ENCODE data around the gene NT5C2. TPM values are rescaled to one million over a fixed set of nuclear protein-coding genes. Genes with fewer than 3 reads are reported as not detected.
"Not testable (repeated sequence)": the region's sequence is repeated elsewhere in the genome, so short reads cannot be mapped to it uniquely, and the experiment has no call there.

Gene NT5C2
- total RNA-seq, 2 experiments from 2014 or later: 60.8 to 62.0 TPM

DNA sequence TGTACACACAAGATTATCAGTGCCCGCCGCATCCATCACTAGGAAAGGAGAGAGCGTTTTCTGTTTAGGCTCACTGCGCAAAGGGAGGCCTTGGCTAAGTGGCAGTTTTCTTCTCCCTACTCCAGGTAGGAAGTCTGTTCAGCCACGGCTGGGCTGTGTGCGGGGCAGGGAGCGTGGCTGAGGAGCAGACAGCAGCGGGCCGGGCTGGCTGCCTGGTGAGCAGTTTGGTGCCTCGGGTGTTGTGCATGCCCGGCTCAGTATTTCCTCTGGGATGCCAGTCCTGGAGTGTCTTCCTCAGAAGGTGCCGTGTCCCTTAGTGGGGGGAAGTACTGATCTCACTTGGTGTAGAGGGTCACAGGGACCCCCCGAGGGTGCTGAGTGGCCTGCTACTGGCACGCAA lies 114.4 kb downstream of the NT5C2 start:
- POLR2A ChIA-PET: no interaction called here
- no peak overlapping the region for H3K27ac Mint-ChIP-seq
- ATAC-seq: no peak

GRCh38 chr10:103078309-103078615 lies 114.8 kb downstream of the NT5C2 start:
- ATAC-seq (no peak), DNase-seq (no peak)
- Mint-ChIP-seq H3K4me1 (ENCODE audit: low read depth) (no peaks in the 10 kb centered on the region), H3K9me3 (ENCODE audit: insufficient read depth) (no peaks in the 10 kb centered on the region), H3K36me3 (ENCODE audit: low read depth) (no peaks in the 10 kb centered on the region), H3K27ac (no peak overlapping the region), H3K27me3 (ENCODE audit: low read depth) (no peaks in the 10 kb centered on the region), H3K4me3 (no peak overlapping the region)
- ChIA-PET POLR2A (no interaction called here), CTCF (interaction anchor here (1.0 to 3.0 kb wide), 4 partner anchors 8 to 177 kb away, joined by 3 to 8 read pairs (median 4); partner anchors contain the start of gene RPEL1)

More for the DNA sequence above, 114.4 kb downstream of the NT5C2 start:
- DNase-seq: no peak
- Mint-ChIP-seq H3K4me3 (no peak overlapping the region), H3K27me3 (ENCODE audit: low read depth) (no peaks in the 10 kb centered on the region), H3K36me3 (ENCODE audit: low read depth) (no peaks in the 10 kb centered on the region), H3K4me1 (ENCODE audit: low read depth) (no peaks in the 10 kb centered on the region), H3K9me3 (ENCODE audit: insufficient read depth) (no peaks in the 10 kb centered on the region)
- CTCF ChIA-PET: interaction anchor here (0.9 to 1.9 kb wide), 4 partner anchors 9 to 177 kb away, joined by 3 to 5 read pairs (median 3); no protein-coding TSS in a partner anchor

DNA sequence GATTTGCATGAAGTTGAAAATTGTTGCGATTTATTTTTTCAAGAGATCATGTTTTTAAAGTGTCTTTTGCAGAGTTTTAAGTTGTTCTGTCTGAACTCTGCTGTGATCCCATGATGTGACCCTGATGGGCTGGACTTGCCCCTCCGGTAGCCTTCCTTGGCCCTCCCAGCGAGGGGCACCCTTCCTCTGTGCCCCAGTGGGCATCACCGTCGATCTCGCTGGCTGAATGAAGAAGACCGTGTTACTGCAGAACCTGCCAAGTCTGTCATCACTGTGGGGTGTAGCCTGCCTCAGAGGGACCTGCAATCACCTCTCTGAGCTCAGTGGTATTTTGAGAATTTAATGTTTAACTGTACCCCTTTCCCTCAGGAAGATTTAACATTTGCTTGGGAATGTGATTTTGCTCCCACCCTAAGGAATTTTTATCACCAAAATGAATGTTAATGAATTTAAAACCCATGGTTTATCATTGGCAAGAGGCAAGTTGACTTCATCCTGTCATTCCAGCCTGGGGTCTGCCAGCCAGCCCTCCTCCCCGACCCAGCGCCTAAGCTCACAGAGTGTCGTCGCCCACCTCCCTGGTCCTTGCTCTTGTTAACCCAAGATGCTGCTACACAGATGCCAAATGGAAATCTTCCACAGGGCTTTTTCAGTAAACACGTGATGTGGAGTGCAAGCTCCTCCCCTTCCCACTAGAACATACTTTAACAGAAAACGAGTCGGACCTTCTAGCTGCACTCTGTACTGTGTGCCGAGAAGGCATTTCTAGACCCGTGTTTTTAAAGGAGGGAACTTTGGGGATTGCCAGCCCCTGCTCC lies 115.4 kb downstream of the NT5C2 start:
- H3K4me3 Mint-ChIP-seq: no peak overlapping the region
- no peaks in the 10 kb centered on the region for H3K36me3 Mint-ChIP-seq (ENCODE audit: low read depth)
- H3K27ac Mint-ChIP-seq: no peak overlapping the region
- H3K4me1 Mint-ChIP-seq (ENCODE audit: low read depth): no peaks in the 10 kb centered on the region
- H3K9me3 Mint-ChIP-seq (ENCODE audit: insufficient read depth): no peaks in the 10 kb centered on the region
- POLR2A ChIA-PET: no interaction called here
- no peak for DNase-seq
- no peaks in the 10 kb centered on the region for H3K27me3 Mint-ChIP-seq (ENCODE audit: low read depth)
- no peak for ATAC-seq
- CTCF ChIA-PET: interaction anchor here (1.0 to 3.0 kb wide), 2 partner anchors 167 to 176 kb away, joined by 3 to 8 read pairs; partner anchors contain the start of gene RPEL1

GRCh38 chr10:103077020-103077419 lies 116.1 kb downstream of the NT5C2 start:
- DNase-seq: no peak
- no peak overlapping the region for H3K4me3 Mint-ChIP-seq
- ChIA-PET CTCF (interaction anchor here (3.0 kb wide), 1 partner anchor 168 kb away, joined by 8 read pairs; the partner anchor contains the start of gene RPEL1), POLR2A (no interaction called here)
- H3K36me3 Mint-ChIP-seq (ENCODE audit: low read depth): no peaks in the 10 kb centered on the region
- no peaks in the 10 kb centered on the region for H3K27me3 Mint-ChIP-seq (ENCODE audit: low read depth)
- H3K27ac Mint-ChIP-seq: no peak overlapping the region
- ATAC-seq: no peak
- no peaks in the 10 kb centered on the region for H3K4me1 Mint-ChIP-seq (ENCODE audit: low read depth)
- H3K9me3 Mint-ChIP-seq (ENCODE audit: insufficient read depth): no peaks in the 10 kb centered on the region

- ChIA-PET POLR2A (no interaction called here), CTCF (interaction anchor here (1.0 to 3.5 kb wide), 3 partner anchors 10 to 172 kb away, joined by 3 to 16 read pairs (median 6); partner anchors contain the start of gene CNNM2)
- no peak overlapping the region for H3K27ac Mint-ChIP-seq
- no peaks in the 10 kb centered on the region for H3K9me3 Mint-ChIP-seq (ENCODE audit: insufficient read depth)
- no peak for ATAC-seq
- no peak for DNase-seq
- no peaks in the 10 kb centered on the region for H3K36me3 Mint-ChIP-seq (ENCODE audit: low read depth)
- peaks cover 39% of the 10 kb centered on the region for H3K4me1 Mint-ChIP-seq (ENCODE audit: low read depth)
- no peaks in the 10 kb centered on the region for H3K27me3 Mint-ChIP-seq (ENCODE audit: low read depth)
- H3K4me3 Mint-ChIP-seq: no peak overlapping the region
Measured at GRCh38 chr10:103072891-103073290, 120.2 kb downstream of the NT5C2 start.

GRCh38 chr10:103072276-103072675 lies 120.8 kb downstream of the NT5C2 start:
- H3K9me3 Mint-ChIP-seq (ENCODE audit: insufficient read depth): no peaks in the 10 kb centered on the region
- no peak overlapping the region for H3K27ac Mint-ChIP-seq
- ATAC-seq: no peak
- ChIA-PET CTCF (interaction anchor here (1.0 to 3.5 kb wide), 3 partner anchors 10 to 172 kb away, joined by 3 to 16 read pairs (median 6); partner anchors contain the start of gene CNNM2), POLR2A (no interaction called here)
- no peaks in the 10 kb centered on the region for H3K27me3 Mint-ChIP-seq (ENCODE audit: low read depth)
- H3K4me3 Mint-ChIP-seq: no peak overlapping the region
- H3K36me3 Mint-ChIP-seq (ENCODE audit: low read depth): no peaks in the 10 kb centered on the region
- no peak for DNase-seq
- H3K4me1 Mint-ChIP-seq (ENCODE audit: low read depth): peaks cover 39% of the 10 kb centered on the region

GRCh38 chr10:103069453-103070331 lies 123.4 kb downstream of the NT5C2 start:
- POLR2A ChIA-PET: interaction anchor here (3.5 kb wide), 1 partner anchor 152 kb away, joined by 17 read pairs; the partner anchor contains the start of gene CNNM2
- no peaks in the 10 kb centered on the region for H3K36me3 Mint-ChIP-seq (ENCODE audit: low read depth)
- no peaks in the 10 kb centered on the region for H3K9me3 Mint-ChIP-seq (ENCODE audit: insufficient read depth)
- CTCF ChIA-PET: interaction anchor here (0.7 to 8.6 kb wide), 13 partner anchors 9 to 347 kb away, joined by 3 to 157 read pairs (median 5); partner anchors contain the start of gene CNNM2
- H3K27ac Mint-ChIP-seq: peak overlapping the region; percentile 89
- no peaks in the 10 kb centered on the region for H3K27me3 Mint-ChIP-seq (ENCODE audit: low read depth)
- peaks cover 39% of the 10 kb centered on the region for H3K4me1 Mint-ChIP-seq (ENCODE audit: low read depth)
- H3K4me3 Mint-ChIP-seq: peak overlapping the region; percentile 49
- DNase-seq (peak; percentile 82), ATAC-seq (peak; percentile 85)

DNA sequence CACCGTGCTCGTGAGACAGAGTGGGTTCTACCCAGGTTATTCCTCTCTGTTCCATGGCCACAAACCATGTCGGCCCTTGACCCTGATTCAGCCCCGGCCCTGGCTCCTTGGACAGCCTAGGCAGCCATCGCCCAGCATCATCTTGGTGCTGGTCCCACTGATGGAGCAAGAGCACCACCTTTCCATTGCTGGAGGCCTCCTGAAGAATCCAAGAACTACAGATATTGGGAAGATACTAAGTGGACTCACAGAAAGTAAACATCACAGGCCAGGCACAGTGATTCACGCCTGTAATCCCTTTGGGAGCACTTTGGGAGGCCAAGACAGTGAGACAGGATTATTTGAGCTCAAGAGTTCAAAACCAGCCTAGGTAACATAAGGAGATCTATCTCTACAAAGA lies 125.1 kb downstream of the NT5C2 start:
- H3K36me3 Mint-ChIP-seq (ENCODE audit: low read depth): no peaks in the 10 kb centered on the region
- no peaks in the 10 kb centered on the region for H3K9me3 Mint-ChIP-seq (ENCODE audit: insufficient read depth)
- ChIA-PET POLR2A (interaction anchor here (0.6 to 3.5 kb wide), 2 partner anchors 48 to 150 kb away, joined by 6 to 17 read pairs; partner anchors contain the start of gene CNNM2), CTCF (interaction anchor here (1.5 to 8.6 kb wide), 4 partner anchors 14 to 154 kb away, joined by 5 to 157 read pairs (median 31); partner anchors contain the start of gene CNNM2)
- no peak overlapping the region for H3K4me3 Mint-ChIP-seq
- ATAC-seq: no peak
- DNase-seq: no peak
- no peak overlapping the region for H3K27ac Mint-ChIP-seq
- H3K27me3 Mint-ChIP-seq (ENCODE audit: low read depth): no peaks in the 10 kb centered on the region
- H3K4me1 Mint-ChIP-seq (ENCODE audit: low read depth): peaks cover 39% of the 10 kb centered on the region

DNA sequence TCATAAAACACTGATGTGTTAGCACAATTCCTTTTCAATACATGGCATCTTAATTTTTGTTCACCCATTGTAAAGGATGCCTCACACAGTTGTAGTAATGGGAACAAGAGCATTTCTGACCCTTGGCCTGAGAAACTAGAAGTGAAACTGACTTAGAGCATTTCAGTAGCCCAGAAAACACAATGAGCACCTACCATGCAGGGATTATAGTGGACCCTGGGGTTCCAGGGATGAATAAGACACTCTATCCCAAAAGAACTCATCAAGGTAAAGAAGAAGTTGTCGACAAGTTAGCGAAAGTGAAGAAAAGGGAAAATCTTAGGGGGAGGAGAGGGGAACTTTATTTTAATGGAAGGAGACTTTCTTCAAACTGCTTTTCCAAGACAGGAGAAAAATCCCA lies 125.6 kb downstream of the NT5C2 start:
- Mint-ChIP-seq H3K27ac (no peak overlapping the region), H3K27me3 (ENCODE audit: low read depth) (no peaks in the 10 kb centered on the region), H3K4me1 (ENCODE audit: low read depth) (peaks cover 39% of the 10 kb centered on the region), H3K9me3 (ENCODE audit: insufficient read depth) (no peaks in the 10 kb centered on the region), H3K4me3 (no peak overlapping the region), H3K36me3 (ENCODE audit: low read depth) (no peaks in the 10 kb centered on the region)
- ATAC-seq: no peak
- POLR2A ChIA-PET: interaction anchor here (3.5 kb wide), 1 partner anchor 150 kb away, joined by 17 read pairs; the partner anchor contains the start of gene CNNM2
- CTCF ChIA-PET: interaction anchor here (3.2 to 8.6 kb wide), 2 partner anchors 13 to 148 kb away, joined by 24 to 157 read pairs; partner anchors contain the start of gene CNNM2
- no peak for DNase-seq

GRCh38 chr10:103067099-103067477 lies 126.0 kb downstream of the NT5C2 start:
- H3K4me1 Mint-ChIP-seq (ENCODE audit: low read depth): peaks cover 39% of the 10 kb centered on the region
- DNase-seq; H3K4me3 Mint-ChIP-seq; H3K27me3 Mint-ChIP-seq (ENCODE audit: low read depth); H3K27ac Mint-ChIP-seq; H3K36me3 Mint-ChIP-seq (ENCODE audit: low read depth); ATAC-seq; H3K9me3 Mint-ChIP-seq (ENCODE audit: insufficient read depth): not testable (repeated sequence)
- ChIA-PET POLR2A (interaction anchor here (3.5 kb wide), 1 partner anchor 149 kb away, joined by 17 read pairs; the partner anchor contains the start of gene CNNM2), CTCF (interaction anchor here (1.0 to 8.6 kb wide), 2 partner anchors 148 to 152 kb away, joined by 3 to 157 read pairs; partner anchors contain the start of gene CNNM2)

Measured in activated CD8-positive, alpha-beta T cell treated with anti-CD3 and anti-CD28 coated beads, Interleukin-2, amount 10 ng/mL, durations not matched to agents 7 days and 5 days (primary cell).